Measurements from ENCODE around the gene BANF2. TPM values are rescaled to one million over a fixed set of nuclear protein-coding genes. Genes with fewer than 3 reads are reported as not detected.

The BANF2 gene
- total RNA-seq, 1 donor from 2014 or later = not detected

DNA sequence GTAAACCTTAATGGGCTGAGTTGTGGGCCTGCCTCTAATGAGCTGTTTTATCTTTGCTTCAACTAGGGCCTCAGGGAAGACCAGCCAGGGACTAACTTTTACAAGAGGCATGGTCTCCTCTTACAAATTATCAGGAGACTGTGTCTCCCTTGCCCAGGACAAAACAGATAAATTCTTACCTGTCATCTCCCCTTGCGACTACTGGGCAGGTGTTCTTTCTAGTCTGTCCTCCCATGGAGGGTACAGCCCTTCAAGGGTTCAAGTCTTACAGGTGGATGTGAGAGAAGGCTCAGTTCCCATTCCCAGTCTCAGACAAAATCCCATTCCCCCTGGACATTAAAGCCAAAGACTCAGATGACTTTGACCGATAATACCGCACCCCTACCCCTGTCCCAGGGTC, 31.3 kb upstream of the BANF2 start:
- Histone ChIP-seq H3K4me3 (no peak overlapping the region), H3K9me3 (no peaks in the 10 kb centered on the region), H3K27ac (no peak overlapping the region), H3K4me1 (peaks cover 45% of the 10 kb centered on the region), H3K27me3 (no peaks in the 10 kb centered on the region), H3K36me3 (no peaks in the 10 kb centered on the region)
- DNase-seq (ENCODE audit: extremely low spot score in 2 of 2) = no peak
- intact Hi-C loops (cut with DNase I) = no loop called here
- no peak for TF ChIP-seq POLR2A (IDR thresholded peaks at IDR 0.05)

DNA sequence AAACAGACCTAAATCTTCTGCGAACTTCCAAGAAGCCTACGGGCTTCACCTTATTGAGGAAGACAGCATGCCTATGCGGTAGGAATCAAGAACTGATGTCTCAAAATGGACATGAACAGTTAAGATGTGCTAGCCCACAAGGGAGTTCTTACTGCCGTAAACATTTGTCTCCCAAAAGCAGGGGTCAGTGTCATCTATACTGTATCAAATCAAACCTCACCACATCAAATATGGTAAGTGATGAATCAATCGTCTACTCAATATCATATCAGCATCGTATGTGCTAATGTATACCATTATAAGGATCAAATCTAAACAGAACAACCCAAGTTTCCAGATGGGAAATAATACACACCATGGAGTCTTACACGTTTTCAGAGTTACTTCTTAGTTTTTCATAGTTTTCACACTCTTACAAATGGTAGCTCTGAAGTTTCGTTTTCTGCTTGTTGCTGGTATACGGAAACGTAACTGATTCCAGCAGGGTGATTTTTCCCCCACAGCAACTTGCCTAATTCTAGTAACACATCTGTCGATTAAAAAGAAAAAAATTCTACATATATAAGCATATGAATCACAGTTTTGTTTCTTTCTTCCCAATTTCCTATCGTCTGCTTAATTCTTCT, 30.3 kb upstream of the BANF2 start:
- H3K4me1 ChIP-seq = peaks cover 36% of the 10 kb centered on the region
- H3K4me3 ChIP-seq = no peak overlapping the region
- intact Hi-C loops (cut with DNase I) = no loop called here
- no peak for DNase-seq (ENCODE audit: extremely low spot score in 2 of 2)
- H3K9me3 ChIP-seq = no peaks in the 10 kb centered on the region
- H3K27me3 ChIP-seq = no peaks in the 10 kb centered on the region
- H3K36me3 ChIP-seq = no peaks in the 10 kb centered on the region
- no peak overlapping the region for H3K27ac ChIP-seq
- TF ChIP-seq POLR2AphosphoS5 (IDR thresholded peaks at IDR 0.05; ENCODE audit: insufficient read depth in 1 of 2, low read depth in 1 of 2) (no peak), POLR2A (IDR thresholded peaks at IDR 0.05) (no peak)
- TF ChIP-seq, protein P1, sequence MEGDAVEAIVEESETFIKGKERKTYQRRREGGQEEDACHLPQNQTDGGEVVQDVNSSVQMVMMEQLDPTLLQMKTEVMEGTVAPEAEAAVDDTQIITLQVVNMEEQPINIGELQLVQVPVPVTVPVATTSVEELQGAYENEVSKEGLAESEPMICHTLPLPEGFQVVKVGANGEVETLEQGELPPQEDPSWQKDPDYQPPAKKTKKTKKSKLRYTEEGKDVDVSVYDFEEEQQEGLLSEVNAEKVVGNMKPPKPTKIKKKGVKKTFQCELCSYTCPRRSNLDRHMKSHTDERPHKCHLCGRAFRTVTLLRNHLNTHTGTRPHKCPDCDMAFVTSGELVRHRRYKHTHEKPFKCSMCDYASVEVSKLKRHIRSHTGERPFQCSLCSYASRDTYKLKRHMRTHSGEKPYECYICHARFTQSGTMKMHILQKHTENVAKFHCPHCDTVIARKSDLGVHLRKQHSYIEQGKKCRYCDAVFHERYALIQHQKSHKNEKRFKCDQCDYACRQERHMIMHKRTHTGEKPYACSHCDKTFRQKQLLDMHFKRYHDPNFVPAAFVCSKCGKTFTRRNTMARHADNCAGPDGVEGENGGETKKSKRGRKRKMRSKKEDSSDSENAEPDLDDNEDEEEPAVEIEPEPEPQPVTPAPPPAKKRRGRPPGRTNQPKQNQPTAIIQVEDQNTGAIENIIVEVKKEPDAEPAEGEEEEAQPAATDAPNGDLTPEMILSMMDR (IDR thresholded peaks at IDR 0.05) = no peak

DNA sequence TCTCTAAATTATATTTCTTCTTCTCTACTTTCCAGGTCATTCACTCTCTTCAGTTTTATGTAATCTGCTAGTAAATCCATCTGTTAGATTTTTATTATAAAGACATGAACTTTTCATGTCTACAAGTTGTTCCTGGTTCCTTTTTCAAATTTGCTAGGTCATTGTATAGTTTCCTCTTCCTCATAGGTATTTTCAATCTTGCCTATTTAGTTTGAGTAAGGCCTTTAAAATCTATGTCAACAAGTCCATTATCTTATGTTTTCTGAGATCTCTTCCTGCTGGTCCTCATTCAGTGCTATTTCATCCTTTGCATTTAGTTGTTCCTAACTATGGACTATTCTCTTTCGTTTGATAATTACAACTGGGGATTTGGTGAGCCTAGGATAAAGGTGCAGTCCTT, 28.8 kb upstream of the BANF2 start:
- intact Hi-C loops (cut with DNase I) = no loop called here

DNA sequence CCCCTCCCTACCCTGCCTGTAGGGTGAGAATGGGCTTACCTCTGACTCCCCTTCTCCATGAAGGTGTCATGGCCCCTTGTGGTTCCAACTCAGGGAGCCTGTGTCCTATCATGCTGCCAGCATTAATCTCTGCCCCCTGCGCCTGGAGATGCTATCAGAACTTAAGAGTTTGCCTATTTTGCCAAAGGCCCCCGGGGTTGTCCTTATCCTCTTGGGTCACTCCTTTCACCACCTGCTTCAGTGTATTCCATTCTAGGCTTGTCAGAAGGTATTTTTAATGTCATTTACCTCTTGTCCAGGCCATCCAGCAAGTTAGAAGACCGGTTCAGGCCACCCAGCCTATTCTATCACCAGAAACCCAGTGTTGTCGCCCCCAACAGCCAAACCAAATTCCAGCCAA, 28.2 kb upstream of the BANF2 start:
- Histone ChIP-seq H3K36me3 (no peaks in the 10 kb centered on the region), H3K9me3 (no peaks in the 10 kb centered on the region), H3K27ac (no peak overlapping the region), H3K27me3 (no peaks in the 10 kb centered on the region), H3K4me3 (no peak overlapping the region), H3K4me1 (peaks cover 39% of the 10 kb centered on the region)
- intact Hi-C loops (cut with DNase I) = no loop called here
- no peak for DNase-seq (ENCODE audit: extremely low spot score in 2 of 2)
- TF ChIP-seq, protein P1 (IDR thresholded peaks at IDR 0.05) = no peak
- no peak for TF ChIP-seq POLR2AphosphoS5 (IDR thresholded peaks at IDR 0.05; ENCODE audit: insufficient read depth in 1 of 2, low read depth in 1 of 2)
- no peak for TF ChIP-seq POLR2A (IDR thresholded peaks at IDR 0.05)

More for the DNA sequence above, 28.8 kb upstream of the BANF2 start:
- no peak for DNase-seq (ENCODE audit: extremely low spot score in 2 of 2)
- Histone ChIP-seq H3K27me3 (no peaks in the 10 kb centered on the region), H3K36me3 (no peaks in the 10 kb centered on the region), H3K4me1 (peaks cover 36% of the 10 kb centered on the region), H3K4me3 (no peak overlapping the region), H3K27ac (no peak overlapping the region), H3K9me3 (no peaks in the 10 kb centered on the region)
- no peak for TF ChIP-seq POLR2A (IDR thresholded peaks at IDR 0.05)
- TF ChIP-seq, protein P1 (IDR thresholded peaks at IDR 0.05) = no peak

DNA sequence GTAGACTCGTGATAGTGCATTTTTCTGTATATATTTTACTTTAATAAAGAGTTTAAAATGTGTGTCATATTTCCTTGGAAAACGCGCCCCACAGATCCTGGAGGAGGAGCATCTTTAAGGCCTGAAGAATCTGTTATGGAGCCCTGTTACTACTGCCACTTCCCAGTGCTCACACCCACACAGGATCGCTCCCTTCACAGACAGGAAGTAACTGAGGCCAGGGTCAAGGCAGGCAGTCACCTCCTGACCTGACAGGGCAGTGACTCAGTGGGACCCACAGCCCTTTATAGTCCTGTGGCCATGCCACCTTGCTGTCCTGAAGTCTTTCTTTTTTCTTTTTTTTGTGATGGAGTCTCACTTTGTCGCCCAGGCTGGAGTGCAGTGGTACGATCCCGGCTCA, 26.7 kb upstream of the BANF2 start:
- Histone ChIP-seq H3K27me3 (no peaks in the 10 kb centered on the region), H3K4me3 (no peak overlapping the region), H3K9me3 (no peaks in the 10 kb centered on the region), H3K4me1 (peaks cover 47% of the 10 kb centered on the region), H3K36me3 (peaks cover 0 to 3% of the 10 kb centered on the region in 2 donors), H3K27ac (no peak overlapping the region)
- DNase-seq (ENCODE audit: extremely low spot score in 2 of 2) = no peak
- TF ChIP-seq, protein P1 (IDR thresholded peaks at IDR 0.05) = no peak
- TF ChIP-seq POLR2A (IDR thresholded peaks at IDR 0.05) = no peak
- TF ChIP-seq POLR2AphosphoS5 (IDR thresholded peaks at IDR 0.05; ENCODE audit: insufficient read depth in 1 of 2, low read depth in 1 of 2) = no peak
- intact Hi-C loops (cut with DNase I) = no loop called here

All from vagina (tissue), 2 donors.